GM21786 (cell line): ENCODE results near the gene NHSL2.
A peak's percentile ranks its signal among the peaks of the same experiment; 100 is the strongest.

Experiments used
- ATAC-seq: cut with Tn5 transposase; IDR thresholded peaks from one replicate; pipeline ENCODE4 v1.9.1; 2021; ENCODE audit not compliant: unreplicated experiment

NHSL2 gene

GRCh38 chrX:72102126-72102525 lies 191.5 kb downstream of the NHSL2 start:
- ATAC-seq, result no peak

- ATAC-seq, result no peak
Observed at GRCh38 chrX:72102760-72103159, 192.1 kb downstream of the NHSL2 start.

GRCh38 chrX:72105436-72105835 lies 194.8 kb downstream of the NHSL2 start:
- ATAC-seq, result peak; percentile 32

GRCh38 chrX:72107320-72107719 lies 196.7 kb downstream of the NHSL2 start:
- ATAC-seq, result no peak

GRCh38 chrX:72107841-72108595 lies 197.4 kb downstream of the NHSL2 start:
- ATAC-seq, result no peak

GRCh38 chrX:72108666-72109065 lies 198.0 kb downstream of the NHSL2 start:
- ATAC-seq, result no peak

- no peak for ATAC-seq
Observed at GRCh38 chrX:72110051-72110875, 199.6 kb downstream of the NHSL2 start.

- no peak for ATAC-seq
Observed at GRCh38 chrX:72110876-72111708, 200.4 kb downstream of the NHSL2 start.

GRCh38 chrX:72113461-72113860 lies 202.8 kb downstream of the NHSL2 start:
- ATAC-seq, result no peak

- no peak for ATAC-seq
Observed at GRCh38 chrX:72114306-72114705, 203.7 kb downstream of the NHSL2 start.

- no peak for ATAC-seq
Observed at GRCh38 chrX:72114807-72115206, 204.2 kb downstream of the NHSL2 start.

- no peak for ATAC-seq
Observed at GRCh38 chrX:72115380-72115779, 204.7 kb downstream of the NHSL2 start.

GRCh38 chrX:72117636-72118210 lies 207.1 kb downstream of the NHSL2 start:
- ATAC-seq, result no peak

- ATAC-seq, result no peak
Observed at GRCh38 chrX:72120837-72121236, 210.2 kb downstream of the NHSL2 start.

GRCh38 chrX:72121383-72121782 lies 210.7 kb downstream of the NHSL2 start:
- ATAC-seq, result peak; percentile 60

- ATAC-seq, result no peak
Observed at GRCh38 chrX:72122621-72123337, 212.1 kb downstream of the NHSL2 start.

- no peak for ATAC-seq
Observed at GRCh38 chrX:72123471-72124185, 213.0 kb downstream of the NHSL2 start.

- ATAC-seq, result no peak
Observed at GRCh38 chrX:72124540-72125201, 214.0 kb downstream of the NHSL2 start.

- ATAC-seq, result no peak
Observed at GRCh38 chrX:72125331-72126047, 214.8 kb downstream of the NHSL2 start.
